ENCODE data around the gene LPP.

- TF ChIP-seq POLR2A (IDR thresholded peaks at IDR 0.05) (no peak), EP300 (IDR thresholded peaks at IDR 0.05; ENCODE audit: low read depth) (peak; percentile 82)
These were observed 116.5 kb downstream of the LPP start for GRCh38 chr3:188270423-188270972.
